H1 (cell line): ENCODE measurements around the gene JMJD1C. TPM values are rescaled to one million over a fixed set of nuclear protein-coding genes. Genes with fewer than 3 reads are reported as not detected.

ENCODE experiments used
- CTCF ChIA-PET: fragments of 300-600 bp; sonication (Branson Sonifier 250); formaldehyde crosslinking; loops from one replicate; lab custom pipeline; 2021; ENCODE audit not compliant: partially characterized antibody; lab: Charles Lee
- POLR2A ChIA-PET: fragments of 300-600 bp; sonication (Branson Sonifier 250); formaldehyde crosslinking; loops from one replicate; lab custom pipeline; 2021; ENCODE audit warnings: inconsistent platforms; ENCODE audit not compliant: partially characterized antibody; lab: Charles Lee
- DNase-seq, 2 experiments: peaks; one replicate each; pipeline versions ENCODE4 v3.0.0 to v3.0.0-alpha.2; 2010 to 2022; ENCODE audit warnings: low spot score in 2 of 2, low read depth in 1 of 2, mixed read lengths in 1 of 2
- FAIRE-seq: peaks from 2 replicates; lab custom pipeline; 2011; peaks lifted over from hg19 to GRCh38; lab: Jason Lieb, UNC
- H2AFZ ChIP-seq: 2 replicates; pipeline ENCODE4 v1.8.1; 2012; ENCODE audit warnings: low read length, inconsistent platforms
- H2AK5ac ChIP-seq: 2 replicates; pipeline ENCODE4 v1.6.1; 2013; ENCODE audit warnings: low read depth, low read length
- H2BK120ac ChIP-seq: replicated peaks from 2 replicates; pipeline ENCODE3; 2013; ENCODE audit warnings: low read depth, low read length, inconsistent platforms
- H2BK12ac ChIP-seq: 2 replicates; pipeline ENCODE4 v1.6.1; 2013; ENCODE audit warnings: low read depth, low read length
- H2BK15ac ChIP-seq: 2 replicates; pipeline ENCODE4 v1.6.1; 2013; ENCODE audit warnings: low read length
- H2BK20ac ChIP-seq: 2 replicates; pipeline ENCODE4 v1.6.1; 2013; ENCODE audit warnings: low read length
- H2BK5ac ChIP-seq: 2 replicates; pipeline ENCODE4 v1.6.1; 2013; ENCODE audit warnings: low read depth, low read length
- H3K14ac ChIP-seq: 2 replicates; pipeline ENCODE4 v1.6.1; 2013; ENCODE audit warnings: inconsistent platforms; ENCODE audit not compliant: insufficient read length
- H3K18ac ChIP-seq: 2 replicates; pipeline ENCODE4 v1.6.1; 2013; ENCODE audit warnings: low read length; ENCODE audit errors: extremely low read depth
- H3K23ac ChIP-seq: 2 replicates; pipeline ENCODE4 v1.6.1; 2013; ENCODE audit warnings: inconsistent platforms; ENCODE audit not compliant: insufficient read length
- H3K23me2 ChIP-seq: 2 replicates; pipeline ENCODE4 v1.6.1; 2013; ENCODE audit warnings: low read depth, low read length
- H3K27ac ChIP-seq: 2 replicates; pipeline ENCODE4 v1.6.1; 2011; ENCODE audit warnings: low read depth, low read length, inconsistent platforms
- H3K27me3 ChIP-seq, 4 experiments: replicated peaks in 1 of 4; 1 replicate in 1 of 4; 2 replicates in 3 of 4; pipeline versions ENCODE4 v1.6.1 to v1.8.1; 2011 to 2013; ENCODE audit warnings: low read length in 3 of 4, mild to moderate bottlenecking in 3 of 4, inconsistent platforms in 2 of 4, mixed read lengths in 2 of 4, moderate library complexity in 1 of 4; ENCODE audit not compliant: control insufficient read depth in 3 of 4, insufficient read depth in 3 of 4; ENCODE audit errors: extremely low read depth in 1 of 4
- H3K36me3 ChIP-seq, 4 experiments: 2 replicates each; pipeline versions ENCODE4 v1.6.1 to v1.8.1; 2011 to 2013; ENCODE audit warnings: mild to moderate bottlenecking in 4 of 4, low read length in 3 of 4, moderate library complexity in 2 of 4, control low read depth in 1 of 4, inconsistent platforms in 1 of 4; ENCODE audit not compliant: insufficient read depth in 4 of 4, control insufficient read depth in 2 of 4
- H3K4ac ChIP-seq: replicated peaks from 2 replicates; pipeline ENCODE3; 2013; ENCODE audit warnings: low read length, low read depth, mixed read lengths, inconsistent platforms; ENCODE audit not compliant: insufficient read length
- H3K4me1 ChIP-seq, 4 experiments: replicated peaks in 1 of 4; 1 replicate in 1 of 4; 2 replicates in 3 of 4; pipeline versions ENCODE4 v1.6.1 to v1.8.1; 2011 to 2013; ENCODE audit warnings: low read length in 3 of 4, inconsistent platforms in 2 of 4, mixed read lengths in 1 of 4; ENCODE audit not compliant: insufficient read depth in 4 of 4, control insufficient read depth in 3 of 4
- H3K4me2 ChIP-seq, 2 experiments: 2 replicates each; pipeline versions ENCODE4 v1.6.1 to v1.8.1; 2011 to 2013; ENCODE audit warnings: low read depth in 2 of 2, low read length in 2 of 2, control low read depth in 1 of 2, inconsistent platforms in 1 of 2, mild to moderate bottlenecking in 1 of 2; ENCODE audit not compliant: insufficient read depth in 1 of 2
- H3K4me3 ChIP-seq, 4 experiments: fragments of 200-600, 300-600 bp in 1 of 4; sonication (generic), shearing (Covaris generic), sonication (Bioruptor Twin) in 1 of 4; 2 replicates each; pipeline versions ENCODE4 v1.5.1 to v1.8.1; 2011 to 2016; ENCODE audit warnings: low read length in 4 of 4, low read depth in 3 of 4, control low read depth in 2 of 4, inconsistent platforms in 2 of 4, mild to moderate bottlenecking in 2 of 4, mixed read lengths in 1 of 4, moderate library complexity in 1 of 4; ENCODE audit not compliant: insufficient read depth in 2 of 4; ENCODE audit errors: extremely low read depth in 1 of 4
- H3K56ac ChIP-seq: replicated peaks from 2 replicates; pipeline ENCODE3; 2013; ENCODE audit warnings: low read depth, mild to moderate bottlenecking, mixed read lengths, low read length, inconsistent platforms; ENCODE audit not compliant: insufficient read length
- H3K79me1 ChIP-seq: 2 replicates; pipeline ENCODE4 v1.6.1; 2013; ENCODE audit warnings: low read depth, low read length, control low read depth
- H3K79me2 ChIP-seq, 2 experiments: 2 replicates each; pipeline versions ENCODE4 v1.6.1 to v1.8.1; 2012 to 2013; ENCODE audit warnings: low read length in 2 of 2, mild to moderate bottlenecking in 2 of 2, inconsistent platforms in 1 of 2; ENCODE audit not compliant: insufficient read depth in 2 of 2, control insufficient read depth in 1 of 2
- H3K9ac ChIP-seq, 4 experiments: replicated peaks in 1 of 4; 1 replicate in 1 of 4; 2 replicates in 3 of 4; pipeline versions ENCODE4 v1.6.1 to v1.8.1; 2011 to 2013; ENCODE audit warnings: low read depth in 3 of 4, low read length in 3 of 4, control low read depth in 2 of 4, mild to moderate bottlenecking in 2 of 4, moderate library complexity in 2 of 4, inconsistent platforms in 1 of 4; ENCODE audit errors: extremely low read depth in 1 of 4
- H3K9me3 ChIP-seq, 2 experiments: 2 replicates each; pipeline versions ENCODE4 v1.6.1 to v1.8.1; 2012 to 2013; ENCODE audit warnings: mild to moderate bottlenecking in 2 of 2, moderate library complexity in 2 of 2, control low read depth in 1 of 2, inconsistent platforms in 1 of 2, low read depth in 1 of 2, low read length in 1 of 2, mixed read lengths in 1 of 2; ENCODE audit not compliant: insufficient read depth in 2 of 2
- H4K20me1 ChIP-seq, 2 experiments: replicated peaks in 1 of 2; 2 replicates each; pipeline versions ENCODE3 to v1.8.1; 2011 to 2013; ENCODE audit warnings: inconsistent platforms in 2 of 2, low read length in 2 of 2, mild to moderate bottlenecking in 1 of 2; ENCODE audit not compliant: insufficient read depth in 2 of 2, control insufficient read depth in 1 of 2
- H4K5ac ChIP-seq: 2 replicates; pipeline ENCODE4 v1.6.1; 2013; ENCODE audit warnings: low read length, low read depth, mixed read lengths, inconsistent platforms; ENCODE audit not compliant: insufficient read length
- H4K8ac ChIP-seq: 2 replicates; pipeline ENCODE4 v1.8.0; 2013; ENCODE audit warnings: mild to moderate bottlenecking, moderate library complexity, low read length, inconsistent platforms; ENCODE audit not compliant: insufficient read depth; ENCODE audit errors: extremely low read depth
- H4K91ac ChIP-seq: replicated peaks from 2 replicates; pipeline ENCODE3; 2013; ENCODE audit warnings: low read length, mixed read lengths, inconsistent platforms; ENCODE audit not compliant: insufficient read length
- HDAC2 ChIP-seq, 2 experiments: fragments of 300-600 bp in 1 of 2; sonication (generic) in 1 of 2; IDR thresholded peaks; 2 replicates each; pipeline ENCODE4 v1.6.1; 2011 to 2012; ENCODE audit warnings: low read depth in 2 of 2, low read length in 2 of 2, mild to moderate bottlenecking in 2 of 2, moderate library complexity in 2 of 2, borderline replicate concordance in 1 of 2, inconsistent platforms in 1 of 2
- JUN ChIP-seq: IDR thresholded peaks from 2 replicates; pipeline ENCODE4 v1.6.1; 2011; ENCODE audit warnings: low read depth, mild to moderate bottlenecking, improper control_type of control experiment, low read length
- KDM5A ChIP-seq: fragments of 200-600 bp; IDR thresholded peaks from 2 replicates; pipeline ENCODE4 v1.7.1; 2012; ENCODE audit warnings: mild to moderate bottlenecking, low read length, inconsistent platforms, mixed read lengths
- POLR2AphosphoS5 ChIP-seq: IDR thresholded peaks from 2 replicates; pipeline ENCODE4 v1.6.1; 2011; ENCODE audit warnings: low read depth, low read length
- SIRT6 ChIP-seq: IDR thresholded peaks from one replicate; pipeline ENCODE4 v1.7.1; 2012; ENCODE audit warnings: low read length, inconsistent platforms
- WGBS, 2 experiments: shearing (Covaris generic) in 1 of 2; methylation state at CpG; one replicate each; pipeline versions ENCODE4 v1.1.6 to v1.1.7; 2013 to 2015; ENCODE audit warnings: low lambda C conversion rate in 2 of 2, mixed read lengths in 2 of 2, inconsistent platforms in 1 of 2, low coverage in 1 of 2, missing lambda C conversion rate in 1 of 2; ENCODE audit not compliant: insufficient replicate concordance in 2 of 2, insufficient coverage in 1 of 2, insufficient read length in 1 of 2; ENCODE audit errors: extremely low coverage in 1 of 2, missing lambda C conversion rate in 1 of 2; 5-methylcytosine and 5-hydroxymethylcytosine counted together
- polyA plus RNA-seq, 7 experiments: library from polyadenylated mRNA; depleted of rRNA in 3 of 7; stranded (reverse) in 5 of 7; unstranded in 2 of 7; fragments of >200 nt in 5 of 7; fragments of 200-250 nt in 2 of 7; gene quantifications; 1 replicate in 5 of 7; 2 replicates in 1 of 7; 4 replicates in 1 of 7; pipeline versions ENCODE4 v1.2.1 to v1.2.3, GENCODE V29; 2011 to 2013; ENCODE audit warnings: missing spikeins in 2 of 7, mixed read lengths in 2 of 7
- total RNA-seq: library from RNA; stranded (reverse); fragmentation: NEBNext Ultra II Directional; extraction: Animal tissue kit (Norgen Biotek cat#: 25700); gene quantifications from 2 replicates; pipeline ENCODE4 v1.2.1, GENCODE V29; 2021

Gene JMJD1C
- total and polyA plus RNA-seq, 2 of the 8 experiments (the other 6 are each of a cell fraction or from before 2014, with no cell fraction given) = 54.5 to 210 TPM

- no peak overlapping the region for H2AK5ac ChIP-seq
- no peak overlapping the region for H3K23ac ChIP-seq
- H3K79me2 ChIP-seq = peaks cover 0 to 5% of the 10 kb centered on the region in 2 experiments; a peak in 2 of 4 replicates
- H4K5ac ChIP-seq = no peak overlapping the region
- no peak overlapping the region for H3K27ac ChIP-seq
- no peak overlapping the region for H3K9ac ChIP-seq
- 92% methylated on average over 6 of the region's 6 CpGs; no CpG with 5 or more reads in 1 of the 2 experiments for WGBS, 2 experiments
- no peak overlapping the region for H2BK12ac ChIP-seq
- H2BK20ac ChIP-seq = no peak overlapping the region
- no peak overlapping the region for H2BK120ac ChIP-seq
- no peak for FAIRE-seq
- H3K4me2 ChIP-seq = no peak overlapping the region
- no peak overlapping the region for H3K4me3 ChIP-seq
- no peak overlapping the region for H4K91ac ChIP-seq
- H3K23me2 ChIP-seq = no peaks in the 10 kb centered on the region
- H4K20me1 ChIP-seq = no peaks in the 10 kb centered on the region
- no peak for DNase-seq
- CTCF ChIA-PET = interaction anchor here (1.9 to 3.3 kb wide), 2 partner anchors 12 to 561 kb away, joined by 11 to 22 read pairs; no protein-coding TSS in a partner anchor
- H3K18ac ChIP-seq = no peak overlapping the region
- H3K36me3 ChIP-seq = peaks cover 3 to 23% (median 10%) of the 10 kb centered on the region in 4 experiments; a peak in 4 of 8 replicates
- H3K27me3 ChIP-seq = no peaks in the 10 kb centered on the region
- H3K4me1 ChIP-seq = peaks cover 0 to 4% (median 0%) of the 10 kb centered on the region in 4 experiments; a peak in 1 of 7 replicates
- H3K79me1 ChIP-seq = 0 out of 2 replicates have a peak, but pooled peaks cover 2% of the 10 kb centered on the region
- no peak overlapping the region for H3K4ac ChIP-seq
- H3K14ac ChIP-seq = no peak overlapping the region
- H3K56ac ChIP-seq = no peak overlapping the region
- H2AFZ ChIP-seq = no peak overlapping the region
- H2BK15ac ChIP-seq = no peak overlapping the region
- H2BK5ac ChIP-seq = no peak overlapping the region
- no peak for TF ChIP-seq JUN
- no peak for TF ChIP-seq SIRT6
- no peak for TF ChIP-seq POLR2AphosphoS5
- no peak for TF ChIP-seq KDM5A
- no peak for TF ChIP-seq HDAC2 (IDR thresholded peaks at IDR 0.05; ENCODE audit: borderline replicate concordance in 1 of 2, low read depth in 2 of 2, low read length in 2 of 2)
- TF ChIP-seq, all 59 proteins: peak for 0
- POLR2A ChIA-PET = no interaction called here
- H4K8ac ChIP-seq = no peak overlapping the region
- no peaks in the 10 kb centered on the region for H3K9me3 ChIP-seq
These were observed 311.0 kb downstream of the JMJD1C start for GRCh38 chr10:63154546-63155387.
